Esophagus (tissue), 2 donors: Measurements from ENCODE around the gene TMEM229A. TPM values are rescaled to one million over a fixed set of nuclear protein-coding genes. Genes with fewer than 3 reads are reported as not detected.
"Not testable (repeated sequence)": the region's sequence is repeated elsewhere in the genome, so short reads cannot be mapped to it uniquely, and the experiment has no call there.

Source experiments
- H3K27ac ChIP-seq, 2 donors: one replicate each; pipeline ENCODE4 v1.5.1; 2013; ENCODE audit warnings: low read depth in 2 of 2, mild to moderate bottlenecking in 2 of 2, inconsistent platforms in 1 of 2, low read length in 1 of 2, moderate library complexity in 1 of 2
- H3K27me3 ChIP-seq, 2 donors: one replicate each; pipeline ENCODE4 v1.6.1; 2013; ENCODE audit warnings: low read length in 2 of 2, control low read depth in 1 of 2, mild to moderate bottlenecking in 1 of 2; ENCODE audit not compliant: insufficient read depth in 2 of 2, control insufficient read depth in 1 of 2
- H3K36me3 ChIP-seq, 2 donors: one replicate each; pipeline ENCODE4 v1.6.1; 2013; ENCODE audit warnings: low read length in 1 of 2; ENCODE audit not compliant: control insufficient read depth in 2 of 2, insufficient read depth in 2 of 2
- H3K4me1 ChIP-seq, 2 donors: one replicate each; pipeline ENCODE4 v1.6.1; 2013; ENCODE audit warnings: low read length in 1 of 2; ENCODE audit not compliant: control insufficient read depth in 2 of 2, insufficient read depth in 2 of 2
- H3K4me3 ChIP-seq, 2 donors: one replicate each; pipeline ENCODE4 v1.5.1; 2013; ENCODE audit warnings: low read length in 2 of 2, mild to moderate bottlenecking in 2 of 2, low read depth in 1 of 2, moderate library complexity in 1 of 2
- H3K9me3 ChIP-seq, 2 donors: one replicate each; pipeline ENCODE4 v1.6.1; 2013; ENCODE audit warnings: mild to moderate bottlenecking in 2 of 2, low read depth in 1 of 2, low read length in 1 of 2, moderate library complexity in 1 of 2; ENCODE audit not compliant: control insufficient read depth in 2 of 2, insufficient read depth in 1 of 2
- WGBS, 2 donors: extraction: QIAGEN DNeasy Blood & Tissue Kit; methylation state at CpG; one replicate each; pipeline ENCODE4 v1.1.7; 2013; 5-methylcytosine and 5-hydroxymethylcytosine counted together
- polyA plus RNA-seq, 2 donors: library from polyadenylated mRNA; stranded (reverse); fragments of 200-250 nt; gene quantifications; one replicate each; pipeline ENCODE4 v1.2.3, GENCODE V29; 2013
- donor health status: healthy with polysubstance abuse.
- donor health status: Bipolar disorder and iron deficiency.

The TMEM229A gene
- polyA plus RNA-seq, 2 donors: not detected

GRCh38 chr7:124020060-124020459, 12.8 kb downstream of the TMEM229A start:
- Histone ChIP-seq H3K27me3 (no peaks in the 10 kb centered on the region), H3K36me3 (no peaks in the 10 kb centered on the region), H3K4me1 (no peaks in the 10 kb centered on the region), H3K27ac (no peak overlapping the region), H3K9me3 (no peaks in the 10 kb centered on the region), H3K4me3 (no peak overlapping the region)
- WGBS, 2 donors: 68 to 80% methylated on average over 1 of the region's 1 CpG

- Histone ChIP-seq H3K27me3 (no peaks in the 10 kb centered on the region), H3K27ac (no peak overlapping the region), H3K9me3 (no peaks in the 10 kb centered on the region), H3K4me3 (no peak overlapping the region), H3K36me3 (no peaks in the 10 kb centered on the region), H3K4me1 (no peaks in the 10 kb centered on the region)
- 36 to 47% methylated on average over 3 of the region's 3 CpGs for WGBS, 2 donors
These were observed 19.6 kb downstream of the TMEM229A start for GRCh38 chr7:124013306-124013705.

DNA sequence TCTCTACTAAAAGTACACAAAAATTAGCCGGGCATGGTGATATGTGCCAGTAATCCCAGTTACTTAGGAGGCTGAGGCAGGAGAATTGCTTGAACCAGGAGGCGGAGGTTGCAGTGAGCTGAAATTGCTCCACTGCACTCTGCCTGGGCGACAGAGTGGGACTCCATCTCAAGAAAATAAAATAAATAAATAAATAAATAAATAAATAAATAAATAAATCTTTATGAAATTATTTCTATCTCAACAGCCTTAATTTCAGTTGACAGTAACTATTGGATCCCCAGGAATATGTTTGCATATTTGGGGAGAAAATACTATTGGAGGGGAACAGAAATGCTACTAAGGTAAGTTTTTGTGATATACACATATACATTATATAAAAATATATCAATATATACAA, 20.0 kb downstream of the TMEM229A start:
- Histone ChIP-seq H3K9me3 (no peaks in the 10 kb centered on the region), H3K27me3 (no peaks in the 10 kb centered on the region), H3K27ac (no peak overlapping the region), H3K36me3 (no peaks in the 10 kb centered on the region), H3K4me1 (no peaks in the 10 kb centered on the region), H3K4me3 (no peak overlapping the region)
- 89 to 94% methylated on average over 3 of the region's 3 CpGs for WGBS, 2 donors

GRCh38 chr7:124009321-124009720, 23.5 kb downstream of the TMEM229A start:
- H3K4me1 ChIP-seq: no peaks in the 10 kb centered on the region
- WGBS, 2 donors: 58 to 62% methylated on average over 2 of the region's 2 CpGs
- H3K27me3 ChIP-seq: no peaks in the 10 kb centered on the region
- no peaks in the 10 kb centered on the region for H3K36me3 ChIP-seq
- H3K27ac ChIP-seq: no peak overlapping the region
- no peak overlapping the region for H3K4me3 ChIP-seq
- H3K9me3 ChIP-seq: peaks cover 2% of the 10 kb centered on the region in 2 donors

GRCh38 chr7:124008296-124008695, 24.6 kb downstream of the TMEM229A start:
- 74 to 82% methylated on average over 6 of the region's 6 CpGs for WGBS, 2 donors
- H3K27me3 ChIP-seq, H3K4me3 ChIP-seq, H3K36me3 ChIP-seq, H3K4me1 ChIP-seq, H3K27ac ChIP-seq, H3K9me3 ChIP-seq: not testable (repeated sequence)

DNA sequence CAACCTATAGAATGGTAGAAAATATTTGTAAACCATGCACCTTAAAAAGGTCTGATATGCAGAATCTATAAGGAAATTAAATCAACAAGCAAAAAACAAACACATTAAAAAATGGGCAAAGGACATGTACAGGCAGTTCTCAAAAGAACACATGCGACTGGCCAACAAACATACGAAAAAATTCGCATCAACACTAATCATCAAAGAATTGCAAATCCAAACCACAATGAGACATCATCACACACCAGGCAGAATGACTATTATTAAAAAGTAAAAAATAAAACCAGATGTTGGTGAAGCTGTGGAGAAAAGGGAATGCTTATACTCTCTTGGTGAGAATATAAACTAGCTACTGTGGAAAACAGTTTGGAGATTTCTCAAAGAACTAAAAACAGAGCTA, 33.2 kb downstream of the TMEM229A start:
- Histone ChIP-seq H3K4me1 (no peaks in the 10 kb centered on the region), H3K4me3 (no peak overlapping the region), H3K27me3 (no peaks in the 10 kb centered on the region), H3K36me3 (no peaks in the 10 kb centered on the region), H3K27ac (no peak overlapping the region), H3K9me3 (peaks cover 5 to 6% of the 10 kb centered on the region in 2 donors)
- 92 to 93% methylated on average over 3 of the region's 3 CpGs for WGBS, 2 donors

GRCh38 chr7:123998921-123999320, 33.9 kb downstream of the TMEM229A start:
- no peaks in the 10 kb centered on the region for H3K4me1 ChIP-seq
- no peaks in the 10 kb centered on the region for H3K36me3 ChIP-seq
- peaks cover 0 to 1% of the 10 kb centered on the region in 2 donors for H3K9me3 ChIP-seq
- no peak overlapping the region for H3K27ac ChIP-seq
- no peaks in the 10 kb centered on the region for H3K27me3 ChIP-seq
- H3K4me3 ChIP-seq: no peak overlapping the region
- WGBS, 2 donors: 90% methylated on average over 5 of the region's 5 CpGs

DNA sequence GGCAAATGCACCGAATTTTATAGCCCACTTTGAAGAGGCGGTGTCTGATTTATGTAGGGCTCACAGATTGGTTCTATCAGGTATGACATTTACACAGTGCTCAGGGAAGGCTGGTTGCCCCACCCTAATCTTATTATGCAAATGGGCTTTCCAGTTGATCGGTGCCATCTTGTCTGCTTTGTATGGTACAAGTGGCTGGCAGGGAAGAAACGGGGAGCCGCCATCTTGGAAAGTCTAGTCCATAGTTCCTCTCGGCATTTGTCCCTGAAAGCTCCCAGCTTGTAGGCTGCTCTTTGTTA, 36.6 kb downstream of the TMEM229A start:
- Histone ChIP-seq H3K27me3 (no peaks in the 10 kb centered on the region), H3K9me3 (no peaks in the 10 kb centered on the region), H3K36me3 (no peaks in the 10 kb centered on the region), H3K4me3 (no peak overlapping the region), H3K27ac (no peak overlapping the region), H3K4me1 (no peaks in the 10 kb centered on the region)
- WGBS, 2 donors: 94 to 95% methylated on average over 6 of the region's 6 CpGs

DNA sequence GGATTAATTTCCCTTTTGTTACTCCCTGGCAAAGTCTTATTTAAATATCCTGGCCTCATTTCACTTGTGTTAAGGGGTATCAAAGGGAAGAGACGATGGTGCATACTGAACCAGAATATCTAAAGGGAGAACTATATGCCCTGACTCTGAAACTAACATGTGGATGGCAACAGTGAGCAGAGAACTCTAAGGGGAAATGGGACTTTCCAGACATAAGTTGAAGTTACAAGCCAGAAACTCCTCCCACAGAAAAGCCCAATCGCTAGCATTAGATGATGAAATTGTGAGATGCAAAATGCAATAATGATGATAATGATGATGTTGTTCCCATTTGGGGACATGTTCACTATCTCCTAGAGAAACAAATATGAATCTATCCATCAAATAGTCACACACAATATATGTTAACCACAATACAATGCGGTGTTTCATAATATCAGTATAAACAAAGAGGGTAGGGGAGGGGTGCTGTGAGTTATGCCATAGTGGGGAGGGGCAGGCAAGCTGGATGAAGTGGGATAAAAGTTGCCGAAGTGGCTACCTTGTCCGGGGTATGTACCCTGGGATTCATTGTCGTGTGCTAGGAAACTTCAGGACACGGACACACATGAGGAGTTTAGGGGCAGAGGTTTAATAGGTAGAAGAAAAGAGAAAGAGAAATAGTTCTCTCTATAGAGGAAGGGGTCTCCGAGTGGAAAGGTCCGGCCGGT, 37.1 kb downstream of the TMEM229A start:
- no peak overlapping the region for H3K27ac ChIP-seq
- H3K9me3 ChIP-seq: no peaks in the 10 kb centered on the region
- H3K27me3 ChIP-seq: no peaks in the 10 kb centered on the region
- H3K36me3 ChIP-seq: no peaks in the 10 kb centered on the region
- 86 to 89% methylated on average over 10 of the region's 10 CpGs for WGBS, 2 donors
- H3K4me1 ChIP-seq: no peaks in the 10 kb centered on the region
- H3K4me3 ChIP-seq: no peak overlapping the region

DNA sequence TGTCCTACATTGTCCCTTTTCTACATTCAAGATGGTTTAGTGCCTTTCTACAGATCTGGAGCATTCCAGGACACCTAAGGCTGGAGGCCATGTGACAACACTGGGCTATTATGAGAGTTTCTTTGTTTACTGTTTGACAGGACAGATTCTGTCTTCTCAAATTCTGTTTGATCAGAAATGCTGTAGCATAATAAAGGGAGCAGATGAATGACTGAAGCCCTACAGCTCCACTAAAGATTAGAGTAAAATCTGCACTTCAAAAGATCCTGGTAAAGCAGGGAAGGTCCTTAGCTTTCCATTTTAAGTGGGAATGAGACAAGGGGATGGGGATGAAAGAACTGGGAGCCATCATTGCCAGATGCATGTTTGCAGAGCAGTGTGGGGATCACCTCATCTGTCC, 38.4 kb downstream of the TMEM229A start:
- Histone ChIP-seq H3K27ac (no peak overlapping the region), H3K9me3 (no peaks in the 10 kb centered on the region), H3K27me3 (no peaks in the 10 kb centered on the region), H3K4me1 (no peaks in the 10 kb centered on the region), H3K4me3 (no peak overlapping the region), H3K36me3 (no peaks in the 10 kb centered on the region)
